Body of pancreas (tissue), 4 donors: Measurements from ENCODE around the gene PNO1. TPM values are rescaled to one million over a fixed set of nuclear protein-coding genes. Genes with fewer than 3 reads are reported as not detected.

Source experiments
- ATAC-seq: fragments of 150-250 bp; one replicate; pipeline ENCODE4 v1.9.1; 2016
- DNase-seq, 4 donors: peaks; one replicate each; pipeline ENCODE4 v3.0.0-alpha.2; 2019
- H3K27ac ChIP-seq, 4 donors: fragments of 200-600 bp; sonication (generic); 1 replicate in 3 of 4; 2 replicates in 1 of 4; pipeline versions ENCODE4 v1.5.1 to v1.6.1; 2016 to 2019; ENCODE audit warnings: mild to moderate bottlenecking in 1 of 4, mixed read lengths in 1 of 4, moderate library complexity in 1 of 4
- H3K27me3 ChIP-seq, 2 donors: fragments of 200-600 bp; sonication (generic); one replicate each; pipeline ENCODE4 v1.6.0; 2016; ENCODE audit warnings: mild to moderate bottlenecking in 1 of 2
- H3K36me3 ChIP-seq, 2 donors: fragments of 200-600 bp; sonication (generic); replicated peaks in 1 of 2; 2 replicates each; pipeline ENCODE4 v1.5.1; 2016; ENCODE audit warnings: low read depth in 2 of 2; ENCODE audit not compliant: insufficient read depth in 1 of 2
- H3K4me1 ChIP-seq: fragments of 200-600 bp; sonication (generic); one replicate; pipeline ENCODE4 v1.6.0; 2016
- H3K4me3 ChIP-seq, 2 donors: fragments of 200-600 bp; sonication (generic); 1 replicate in 1 of 2; 2 replicates in 1 of 2; pipeline ENCODE4 v1.5.1; 2016 to 2019
- H3K9me3 ChIP-seq, 3 donors: fragments of 200-600 bp; sonication (generic); 1 replicate in 2 of 3; 2 replicates in 1 of 3; pipeline ENCODE4 v1.5.1; 2016
- CTCF ChIP-seq, 7 experiments: fragments of 450-650 bp in 4 of 7; fragments of 200-600 bp in 3 of 7; sonication (generic) in 3 of 7; IDR thresholded peaks; one replicate each; pipeline ENCODE4 v1.5.1; 2016 to 2019; ENCODE audit warnings: antibody characterized with exemption in 7 of 7
- POLR2A ChIP-seq, 3 donors: fragments of 450-650 bp; IDR thresholded peaks; one replicate each; pipeline ENCODE4 v1.6.1; 2016; ENCODE audit warnings: antibody characterized with exemption in 3 of 3, mild to moderate bottlenecking in 2 of 3
- WGBS, 2 donors: methylation state at CpG; one replicate each; pipeline ENCODE4 v1.1.5; 2017; 5-methylcytosine and 5-hydroxymethylcytosine counted together
- intact Hi-C: fragments of 100-400 bp; cut with DNase I; formaldehyde crosslinking; loops from one replicate; pipeline ENCODE4 v1.15.1; 2023
- total RNA-seq, 2 donors: library from RNA; depleted of rRNA; stranded (reverse); fragments of >200 nt; gene quantifications; one replicate each; pipeline ENCODE4 v1.1.0, GENCODE V29; 2016

PNO1 gene
- total RNA-seq, 2 donors from 2014 or later, result 6.0 to 8.9 TPM

- DNase-seq (no peak), ATAC-seq (no peak)
- intact Hi-C loops, result no loop called here
- WGBS, 2 donors, result 49 to 54% methylated on average over 3 of the region's 3 CpGs
- Histone ChIP-seq H3K9me3 (no peaks in the 10 kb centered on the region), H3K36me3 (no peaks in the 10 kb centered on the region), H3K27me3 (no peaks in the 10 kb centered on the region), H3K27ac (no peak overlapping the region), H3K4me3 (no peak overlapping the region), H3K4me1 (peaks cover 56% of the 10 kb centered on the region)
- TF ChIP-seq POLR2A (IDR thresholded peaks at IDR 0.05), result no peak
- no peak for TF ChIP-seq CTCF (IDR thresholded peaks at IDR 0.05)
Observed at GRCh38 chr2:68193144-68193543, 35.5 kb downstream of the PNO1 start.

GRCh38 chr2:68193787-68194372 lies 36.2 kb downstream of the PNO1 start:
- DNase-seq (no peak), ATAC-seq (no peak)
- Histone ChIP-seq H3K9me3 (no peaks in the 10 kb centered on the region), H3K27me3 (no peaks in the 10 kb centered on the region), H3K27ac (no peak overlapping the region), H3K4me1 (peaks cover 49% of the 10 kb centered on the region), H3K36me3 (no peaks in the 10 kb centered on the region), H3K4me3 (no peak overlapping the region)
- 68 to 84% methylated on average over 4 of the region's 4 CpGs for WGBS, 2 donors
- intact Hi-C loops, result no loop called here
- TF ChIP-seq POLR2A (IDR thresholded peaks at IDR 0.05), result no peak
- no peak for TF ChIP-seq CTCF (IDR thresholded peaks at IDR 0.05)

- peak overlapping the region in 1 of 4 donors; percentile 6 for H3K27ac ChIP-seq
Observed at GRCh38 chr2:68195096-68195495, 37.4 kb downstream of the PNO1 start.

GRCh38 chr2:68196120-68196716 lies 38.5 kb downstream of the PNO1 start:
- intact Hi-C loops, result no loop called here
- DNase-seq (peak in 3 of 4 donors; percentile 49 to 60 (median 51)), ATAC-seq (no peak)
- Histone ChIP-seq H3K36me3 (no peaks in the 10 kb centered on the region), H3K9me3 (no peaks in the 10 kb centered on the region), H3K4me1 (peaks cover 39% of the 10 kb centered on the region), H3K4me3 (no peak overlapping the region), H3K27ac (no peak overlapping the region), H3K27me3 (no peaks in the 10 kb centered on the region)
- 31 to 93% methylated on average over 4 of the region's 4 CpGs for WGBS, 2 donors
- TF ChIP-seq POLR2A (IDR thresholded peaks at IDR 0.05) (no peak), CTCF (IDR thresholded peaks at IDR 0.05) (peak in 5 of 7 experiments; percentile 4 to 76 (median 55))

More at GRCh38 chr2:68195096-68195495, 37.4 kb downstream of the PNO1 start:
- H3K9me3 ChIP-seq, result no peaks in the 10 kb centered on the region
- H3K4me1 ChIP-seq, result peaks cover 49% of the 10 kb centered on the region
- no peak for ATAC-seq
- H3K36me3 ChIP-seq, result no peaks in the 10 kb centered on the region
- no peak overlapping the region for H3K4me3 ChIP-seq
- DNase-seq, result no peak
- H3K27me3 ChIP-seq, result no peaks in the 10 kb centered on the region
- intact Hi-C loops, result no loop called here
- TF ChIP-seq CTCF (IDR thresholded peaks at IDR 0.05) (no peak), POLR2A (IDR thresholded peaks at IDR 0.05) (no peak)
